ENCODE data around the gene DNASE1L3.
"Not testable (repeated sequence)": the region's sequence is repeated elsewhere in the genome, so short reads cannot be mapped to it uniquely, and the experiment has no call there.

DNASE1L3 gene

DNA sequence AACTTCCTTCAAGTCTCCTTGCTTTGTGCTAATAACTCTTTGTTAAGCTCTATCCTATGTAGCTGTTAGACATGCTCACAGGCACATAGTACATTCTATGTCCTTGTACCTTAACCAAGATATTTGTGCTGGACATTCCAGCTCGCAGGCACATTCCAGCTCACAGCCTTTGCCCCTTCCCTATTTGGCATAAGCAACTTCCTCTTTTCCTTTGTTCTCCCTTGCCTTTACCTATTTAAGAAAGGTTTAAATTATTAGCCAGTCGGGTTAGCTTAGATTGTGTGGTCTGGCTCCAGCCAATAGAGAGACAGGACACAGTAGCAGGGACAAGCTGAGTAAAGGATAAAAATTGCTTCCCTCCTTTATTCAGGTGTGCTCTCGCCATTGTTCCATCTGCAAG is 9.3 kb downstream of the DNASE1L3 start:
- not testable (repeated sequence) for DNase-seq (ENCODE audit: low read depth)

- DNase-seq (ENCODE audit: low read depth): no peak
Observed at GRCh38 chr3:58200846-58201355, 9.9 kb downstream of the DNASE1L3 start.

DNA sequence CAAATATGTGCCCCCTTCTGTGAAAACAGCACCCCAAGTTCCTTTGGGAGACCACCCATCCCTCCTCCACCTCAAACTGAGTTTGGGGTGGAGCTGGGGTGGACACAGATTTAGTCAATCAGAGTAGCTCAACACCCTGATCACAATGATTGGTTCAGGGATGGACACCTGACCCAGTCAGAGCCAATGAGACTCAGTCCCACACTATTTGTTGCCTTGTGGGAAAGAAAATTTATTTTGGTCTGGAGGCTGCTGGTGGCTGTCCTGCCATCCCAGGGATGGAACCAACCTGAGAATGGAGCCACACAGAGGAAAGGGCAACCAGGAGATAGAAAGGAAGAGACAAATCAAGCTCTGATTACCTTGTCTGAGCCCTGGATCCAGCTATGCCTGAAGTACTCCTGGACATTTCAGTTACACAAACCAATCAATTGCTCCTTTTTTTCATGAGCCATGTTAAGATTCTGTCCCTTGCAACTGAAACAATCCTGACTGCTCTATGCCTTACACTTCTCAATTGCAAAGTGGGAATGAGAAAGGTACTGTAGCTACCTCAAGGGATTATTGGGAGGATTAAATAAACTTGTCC is 10.6 kb downstream of the DNASE1L3 start:
- DNase-seq (ENCODE audit: low read depth): no peak

DNA sequence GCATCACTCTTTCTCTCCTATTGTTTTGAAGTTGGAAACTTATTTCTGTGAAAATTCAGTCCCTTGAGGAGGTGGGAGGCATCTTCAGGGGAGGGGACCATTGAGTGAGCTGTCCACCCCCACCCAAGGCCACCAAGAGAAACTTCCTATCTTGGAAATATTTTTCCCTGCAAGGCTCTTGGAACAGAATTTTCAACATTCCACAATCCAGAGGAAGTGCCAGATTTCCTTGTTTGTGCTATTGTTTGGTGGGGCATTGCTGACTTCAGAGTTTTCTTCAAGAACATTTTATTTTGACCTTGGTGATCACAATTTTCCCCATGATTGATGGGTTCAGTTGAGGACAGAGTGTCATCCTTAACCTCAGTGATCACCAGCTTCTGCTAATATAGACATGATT is 12.0 kb downstream of the DNASE1L3 start:
- DNase-seq (ENCODE audit: low read depth): no peak

DNA sequence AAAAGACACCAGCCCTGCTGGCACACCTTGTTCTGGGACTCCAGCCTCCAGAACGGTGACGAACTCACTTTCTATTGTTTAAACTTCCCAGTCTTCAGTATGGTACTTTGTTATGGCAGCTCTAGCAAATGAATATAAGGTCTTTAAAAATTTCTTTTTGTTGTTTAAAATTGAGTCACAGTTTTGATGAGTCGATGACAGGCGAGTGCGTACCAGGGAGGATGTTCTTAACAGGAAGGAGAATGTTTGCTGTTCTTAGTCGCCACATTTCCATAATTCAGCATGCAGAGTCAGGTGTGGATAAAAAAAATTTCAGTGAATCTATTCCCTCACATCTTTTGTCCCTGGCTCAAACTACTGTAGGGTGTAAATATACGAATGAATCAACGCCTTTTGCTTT is 12.4 kb downstream of the DNASE1L3 start:
- no peak for DNase-seq (ENCODE audit: low read depth)

GRCh38 chr3:58197588-58197987 is 13.2 kb downstream of the DNASE1L3 start:
- no peak for DNase-seq (ENCODE audit: low read depth)

DNA sequence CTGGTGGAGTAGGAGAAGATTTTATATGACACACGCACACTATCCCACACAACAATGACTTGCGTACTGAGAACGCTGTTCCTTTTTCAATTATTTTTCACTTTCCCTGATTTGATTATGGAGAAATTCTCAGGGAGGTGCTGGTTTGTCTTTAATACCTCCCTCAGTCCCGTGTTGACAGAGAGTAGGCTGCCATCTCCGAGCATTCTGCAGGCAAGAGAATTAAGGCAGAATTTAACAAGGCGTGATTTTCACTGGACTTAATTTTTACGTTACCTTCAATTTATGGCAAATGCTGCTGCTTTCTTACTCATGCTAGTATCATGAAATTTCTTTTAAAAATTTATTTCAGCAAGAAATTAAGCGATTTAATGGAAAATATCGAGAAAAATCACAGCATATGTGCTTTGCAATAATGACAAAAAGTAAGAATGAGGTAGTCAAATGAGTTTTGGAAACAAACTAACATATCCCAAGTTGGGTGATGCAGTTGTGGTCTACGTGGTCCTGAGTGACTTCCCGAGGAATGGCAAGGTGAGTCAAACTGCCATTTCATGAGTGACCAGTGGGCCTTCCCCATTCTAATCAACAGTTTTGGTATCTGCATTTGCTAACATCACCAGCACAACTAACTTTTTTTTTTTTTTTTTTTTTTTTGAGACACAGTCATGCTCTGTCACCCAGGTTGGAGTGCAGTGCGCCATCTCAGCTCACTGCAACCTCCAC is 16.9 kb downstream of the DNASE1L3 start:
- DNase-seq (ENCODE audit: low read depth): no peak

DNA sequence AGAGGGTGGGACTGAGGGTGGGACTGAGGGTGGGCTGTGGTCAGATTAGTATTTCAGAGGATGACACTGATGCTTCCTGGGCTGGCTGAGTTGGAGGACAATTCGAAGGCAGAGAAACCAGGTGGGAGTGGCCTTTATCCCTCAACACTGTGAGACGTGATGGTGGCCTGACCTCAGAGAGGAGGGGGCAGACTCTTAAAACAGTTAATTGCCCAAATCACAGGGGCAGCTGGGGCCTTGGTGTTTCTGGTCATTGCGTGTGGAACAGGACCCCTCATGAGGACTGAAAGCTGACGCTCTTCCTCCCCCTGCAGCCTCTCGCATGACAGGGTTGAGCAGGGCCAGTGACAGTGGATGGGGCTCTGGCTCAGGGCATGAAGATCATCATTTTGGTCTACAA is 18.7 kb downstream of the DNASE1L3 start:
- DNase-seq (ENCODE audit: low read depth): no peak

- no peak for DNase-seq (ENCODE audit: low read depth)
Observed at GRCh38 chr3:58191361-58191991, 19.3 kb downstream of the DNASE1L3 start.

DNA sequence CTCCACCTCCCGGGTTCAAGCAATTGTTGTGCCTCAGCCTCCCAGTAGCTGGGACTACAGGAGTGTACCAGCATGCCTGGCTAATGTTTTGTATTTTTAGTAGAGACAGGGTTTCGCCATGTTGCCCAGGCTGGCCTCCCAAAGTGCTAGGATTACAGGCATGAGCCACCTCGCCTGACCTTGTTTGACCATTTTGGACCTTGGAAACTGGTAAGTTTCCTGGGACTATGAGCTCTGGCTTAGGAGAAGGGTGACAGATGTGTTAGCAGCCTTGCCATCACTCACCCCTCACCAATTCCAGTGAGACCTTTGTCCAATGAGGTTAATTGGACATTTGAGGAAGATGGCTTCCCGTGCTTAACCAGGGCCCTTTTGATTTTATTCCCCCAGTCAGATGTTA is 19.9 kb downstream of the DNASE1L3 start:
- DNase-seq (ENCODE audit: low read depth): no peak

GRCh38 chr3:58190291-58190690 is 20.5 kb downstream of the DNASE1L3 start:
- no peak for DNase-seq (ENCODE audit: low read depth)

- DNase-seq (ENCODE audit: low read depth): no peak
Observed at GRCh38 chr3:58189691-58190090, 21.1 kb downstream of the DNASE1L3 start.

DNA sequence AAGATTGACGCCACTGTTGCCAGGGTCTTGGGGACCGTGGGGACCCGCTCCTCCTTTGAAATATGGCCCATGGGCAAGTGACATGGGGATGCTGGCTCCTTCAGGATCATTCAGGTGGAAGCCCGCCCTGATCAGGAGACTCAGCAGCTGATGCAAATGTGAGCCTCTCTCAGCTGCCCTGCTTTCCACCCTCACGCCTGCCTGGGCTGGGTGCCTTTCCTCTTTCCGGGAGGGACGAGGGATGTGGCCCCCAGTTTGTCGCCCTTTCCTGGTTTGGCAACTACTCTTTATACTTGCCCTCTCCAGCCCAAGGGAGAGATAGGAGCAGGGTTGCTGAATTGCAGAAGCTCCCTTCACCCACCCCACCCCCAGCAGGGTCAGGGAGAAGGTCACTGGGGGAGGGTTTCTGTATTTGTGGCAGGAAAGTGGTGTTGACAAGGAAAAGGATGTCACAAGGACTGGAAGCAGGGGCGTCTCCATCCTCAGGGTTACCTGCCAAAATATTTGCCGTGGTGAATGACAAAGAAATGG is 21.8 kb downstream of the DNASE1L3 start:
- DNase-seq (ENCODE audit: low read depth): no peak

GRCh38 chr3:58188173-58188564 is 22.6 kb downstream of the DNASE1L3 start:
- no peak for DNase-seq (ENCODE audit: low read depth)

DNA sequence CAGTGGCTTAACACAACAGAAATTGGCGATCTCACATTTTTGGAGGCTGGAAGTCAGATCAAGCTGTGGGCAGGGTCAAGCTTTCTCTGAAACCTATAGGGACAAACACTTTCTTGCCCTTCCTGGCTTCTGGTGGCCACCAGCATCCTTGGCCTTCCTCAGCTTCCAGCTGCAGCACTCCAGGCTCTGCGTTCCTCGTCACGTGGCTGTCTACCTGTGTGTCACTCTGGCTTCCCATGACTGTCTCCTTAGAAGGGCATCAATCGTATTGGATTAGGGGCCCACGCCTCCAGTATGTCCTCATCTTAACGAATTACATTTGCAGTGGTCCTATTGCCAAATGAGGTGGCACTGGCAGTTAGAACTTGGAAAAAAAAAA is 25.8 kb downstream of the DNASE1L3 start:
- DNase-seq (ENCODE audit: low read depth): no peak

DNA sequence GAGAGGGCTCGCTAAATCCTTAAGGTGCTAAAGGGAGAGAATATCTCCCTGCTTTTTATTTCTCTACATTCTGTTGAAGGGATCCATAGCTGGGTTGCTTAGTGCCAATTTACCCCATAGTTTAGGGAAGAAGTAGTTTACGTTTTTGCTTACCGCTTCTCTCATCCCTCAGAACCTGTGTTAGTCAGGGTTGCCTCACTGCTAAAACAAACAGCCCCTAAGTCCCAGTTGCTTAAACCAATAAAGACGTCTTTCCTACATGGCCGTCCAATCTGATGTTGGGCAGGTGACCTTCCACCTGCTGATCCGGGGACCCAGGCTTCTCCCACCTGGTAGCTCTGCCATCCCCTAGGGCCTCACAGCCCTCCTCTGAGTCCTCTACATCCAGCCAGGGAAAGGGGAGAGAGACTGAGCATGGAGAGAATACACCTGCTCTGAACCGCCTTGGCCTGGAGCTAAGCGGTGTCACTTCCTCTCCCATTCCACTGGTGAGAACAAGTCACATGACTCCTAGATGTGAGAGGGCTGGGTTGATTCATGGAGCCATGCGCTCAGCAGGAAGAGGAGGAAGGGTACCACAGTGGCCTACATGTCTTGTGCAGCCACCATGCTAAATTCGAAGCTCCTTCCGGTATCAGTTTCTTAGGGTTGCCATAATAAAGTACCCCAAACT is 26.3 kb downstream of the DNASE1L3 start:
- no peak for DNase-seq (ENCODE audit: low read depth)

GRCh38 chr3:58183891-58184290 is 26.9 kb downstream of the DNASE1L3 start:
- no peak for DNase-seq (ENCODE audit: low read depth)

DNA sequence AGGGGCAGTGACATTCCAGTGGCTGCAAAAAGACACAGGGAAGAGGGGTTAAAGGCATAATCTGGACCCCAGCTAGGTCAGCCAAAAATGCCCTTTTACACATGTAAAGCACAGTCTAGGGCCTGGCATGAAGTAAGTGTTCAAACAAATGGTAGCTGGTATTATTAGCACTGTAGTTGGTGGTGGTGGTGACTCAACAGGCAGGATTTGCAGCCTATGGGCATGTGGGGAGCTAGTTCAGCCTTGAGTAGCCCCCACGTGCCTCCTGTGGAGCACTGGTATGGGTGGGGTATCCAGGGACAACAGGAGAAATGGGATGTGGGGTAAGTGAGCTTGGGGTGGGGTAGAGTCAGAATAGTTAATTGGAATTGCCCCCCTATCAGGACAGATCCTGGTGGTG is 27.6 kb downstream of the DNASE1L3 start:
- DNase-seq (ENCODE audit: low read depth): no peak

DNA sequence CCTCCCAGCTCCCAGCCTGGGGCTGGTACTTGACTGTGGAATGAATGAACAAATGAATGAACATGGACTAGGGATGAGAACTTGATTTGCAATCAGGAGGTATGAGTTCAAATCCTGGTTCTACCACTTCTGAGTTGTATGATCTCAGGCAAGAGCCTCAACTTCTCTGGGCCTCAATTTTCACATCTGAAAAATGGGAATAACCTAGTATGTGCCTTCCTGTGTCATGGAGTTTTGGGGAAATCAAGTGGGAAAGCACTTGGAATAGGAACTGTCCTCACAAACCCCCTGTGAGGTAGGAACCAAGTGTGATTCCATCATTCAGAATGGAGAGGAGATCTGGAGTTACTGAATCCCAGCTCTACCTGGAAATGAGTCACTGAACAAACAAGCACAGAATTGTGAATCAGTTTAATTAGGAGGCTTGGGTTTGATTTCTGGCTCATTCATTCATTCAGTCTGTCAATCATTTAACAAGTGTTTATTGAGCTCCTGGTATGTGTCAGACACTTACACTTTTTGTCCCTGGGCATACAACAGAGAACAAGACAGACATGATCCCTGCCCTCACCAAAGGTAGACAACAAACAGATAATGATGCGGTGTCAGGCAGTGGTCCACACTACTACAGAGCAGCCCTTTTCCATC is 29.7 kb downstream of the DNASE1L3 start:
- no peak for DNase-seq (ENCODE audit: low read depth)

- DNase-seq (ENCODE audit: low read depth): no peak
Observed at GRCh38 chr3:58180099-58180880, 30.5 kb downstream of the DNASE1L3 start.

Measured in fibroblast of gingiva (primary cell).